Cortex of kidney (tissue), 1 donor: ENCODE results near the gene TELO2.
"Not testable (repeated sequence)": the region's sequence is repeated elsewhere in the genome, so short reads cannot be mapped to it uniquely, and the experiment has no call there.

Experiments
- DNase-seq: peaks from one replicate; lab custom pipeline; 2025; lab: John Stamatoyannopoulos, UW

The TELO2 gene

GRCh38 chr16:1475552-1476114 is 17.5 kb upstream of the TELO2 start:
- no peak for DNase-seq

DNA sequence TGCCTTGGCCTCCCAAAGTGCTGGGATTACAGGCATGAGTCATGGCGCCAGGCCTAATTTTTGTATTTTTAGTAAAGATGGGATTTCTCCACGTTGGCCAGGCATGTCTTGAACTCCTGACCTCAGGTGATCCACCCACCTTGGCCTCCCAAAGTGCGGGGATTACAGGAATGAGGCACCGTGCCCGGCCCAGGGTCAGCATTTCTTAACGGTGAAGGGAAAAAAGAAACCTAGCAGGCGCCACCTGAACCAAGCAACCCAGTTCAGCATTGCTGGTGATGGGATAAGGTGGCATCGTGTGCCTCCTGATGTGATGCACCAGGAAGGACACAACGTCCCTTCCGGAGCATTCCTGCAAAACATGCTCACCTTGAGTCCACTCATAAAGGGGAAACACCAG is 16.1 kb upstream of the TELO2 start:
- DNase-seq = no peak

DNA sequence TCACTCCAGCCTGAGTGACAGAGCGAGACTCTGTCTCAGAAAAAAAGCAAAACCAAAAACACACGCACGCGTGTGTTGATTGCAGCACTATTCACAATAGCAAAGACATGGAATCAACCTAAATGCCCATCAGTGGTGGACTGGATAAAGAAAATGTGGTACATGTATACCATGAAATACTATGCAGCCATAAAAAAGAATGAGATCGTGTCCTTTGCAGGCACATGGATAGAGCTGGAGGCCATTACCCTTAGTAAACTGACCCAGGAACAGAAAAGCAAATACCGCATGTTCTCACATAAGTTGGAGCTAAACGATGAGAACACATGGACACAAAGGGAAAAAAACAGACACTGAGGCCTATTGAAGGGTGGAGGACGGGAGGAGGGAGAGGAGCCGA is 14.2 kb upstream of the TELO2 start:
- DNase-seq = not testable (repeated sequence)

DNA sequence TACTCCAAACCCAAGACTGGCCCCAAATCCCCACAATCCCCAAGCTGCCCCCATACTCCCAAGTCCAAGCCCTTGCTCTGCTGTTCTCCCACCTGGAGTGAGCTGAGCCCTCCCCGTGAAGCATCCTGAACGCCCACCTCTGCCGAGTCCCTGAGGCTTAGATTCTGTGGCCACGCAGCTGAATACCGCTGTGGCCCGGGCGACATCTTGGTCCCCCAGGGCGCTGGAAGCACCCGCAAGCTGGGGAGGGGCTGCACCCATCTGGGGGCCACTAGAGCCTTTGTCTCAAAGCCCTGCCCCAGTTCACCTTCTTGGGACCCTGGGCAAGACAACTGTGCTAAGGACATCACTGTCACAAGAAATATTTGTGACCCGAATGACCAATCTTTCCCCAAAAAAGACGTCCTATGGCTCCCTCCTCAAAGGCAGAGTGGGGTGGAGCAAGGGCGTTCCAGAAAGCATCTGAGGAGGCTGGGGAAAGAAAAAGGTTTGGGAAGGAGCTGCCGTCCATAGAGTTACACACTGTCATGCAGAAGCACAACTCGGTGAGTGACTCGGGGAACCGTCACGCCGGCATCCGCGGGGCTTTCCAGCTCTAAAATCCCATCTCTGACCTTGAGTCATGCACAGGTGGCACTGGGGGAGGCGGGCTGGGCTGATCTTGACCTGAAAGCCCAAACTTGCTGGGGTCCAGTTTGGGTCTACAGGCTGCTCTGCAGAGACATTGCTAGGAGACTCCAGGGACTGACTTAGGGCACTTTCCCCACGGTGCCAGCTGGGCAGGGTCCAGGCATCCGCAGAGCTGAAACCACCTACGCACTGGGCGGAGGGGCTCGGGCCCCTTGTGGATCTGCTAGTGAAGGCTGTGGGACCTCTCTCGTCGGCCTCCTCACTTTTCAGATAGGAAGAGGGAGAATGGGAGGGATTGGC is 11.0 kb upstream of the TELO2 start:
- DNase-seq = no peak

GRCh38 chr16:1485847-1486496 is 7.2 kb upstream of the TELO2 start:
- DNase-seq = no peak

- no peak for DNase-seq
These were observed 6.4 kb upstream of the TELO2 start for GRCh38 chr16:1486551-1487390.

- no peak for DNase-seq
These were observed 5.6 kb upstream of the TELO2 start for GRCh38 chr16:1487395-1488053.

GRCh38 chr16:1488054-1488601 is 5.0 kb upstream of the TELO2 start:
- no peak for DNase-seq

GRCh38 chr16:1488619-1489018 is 4.5 kb upstream of the TELO2 start, which contains the start of gene PTX4:
TSS of gene PTX4 (minus strand) at chr16:1488944. CDS start at chr16:1488909, 35 bp downstream.
- no peak for DNase-seq

GRCh38 chr16:1489077-1489476 is 4.1 kb upstream of the TELO2 start:
- no peak for DNase-seq

GRCh38 chr16:1491327-1491726 is 1.8 kb upstream of the TELO2 start:
- no peak for DNase-seq

GRCh38 chr16:1492082-1492922 is 858 bp upstream of the TELO2 start:
- DNase-seq = no peak

DNA sequence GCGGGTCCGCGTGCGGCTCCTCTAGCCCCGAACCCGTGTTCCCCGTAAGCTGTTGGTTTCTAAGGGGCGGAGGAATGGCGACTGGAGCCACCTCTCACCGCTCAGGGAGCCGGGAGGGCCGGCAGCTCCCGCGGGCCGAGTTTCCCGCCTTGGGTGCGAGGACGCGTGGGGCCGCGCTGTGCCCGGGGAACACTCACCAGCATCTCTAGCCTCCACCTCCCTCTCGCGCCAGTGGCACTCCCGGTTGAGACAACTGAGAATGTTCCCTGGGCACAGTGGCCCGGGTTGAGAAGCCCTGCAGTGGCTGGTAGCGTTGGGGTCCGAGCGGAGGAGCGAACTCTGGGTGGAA is 560 bp downstream of the TELO2 start:
- DNase-seq = no peak

DNA sequence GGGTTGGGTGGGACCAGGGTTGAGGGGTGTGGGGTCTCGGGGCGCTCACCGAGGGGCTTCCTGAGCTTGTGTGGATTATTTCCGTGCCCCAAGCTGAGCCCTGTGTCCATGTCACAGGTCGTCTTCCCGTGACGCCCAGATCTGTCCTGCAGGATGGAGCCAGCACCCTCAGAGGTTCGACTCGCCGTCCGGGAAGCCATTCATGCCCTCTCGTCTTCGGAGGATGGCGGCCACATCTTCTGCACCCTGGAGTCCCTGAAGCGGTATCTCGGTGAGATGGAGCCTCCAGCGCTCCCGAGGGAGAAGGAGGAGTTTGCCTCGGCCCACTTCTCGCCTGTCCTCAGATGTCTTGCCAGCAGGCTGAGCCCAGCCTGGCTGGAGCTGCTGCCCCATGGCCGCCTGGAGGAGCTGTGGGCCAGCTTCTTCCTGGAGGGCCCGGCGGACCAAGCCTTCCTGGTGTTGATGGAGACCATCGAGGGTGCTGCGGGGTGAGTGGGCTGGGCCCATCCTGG is 1.0 kb downstream of the TELO2 start:
- DNase-seq = no peak

GRCh38 chr16:1494711-1495110 is 1.6 kb downstream of the TELO2 start:
- DNase-seq = no peak

DNA sequence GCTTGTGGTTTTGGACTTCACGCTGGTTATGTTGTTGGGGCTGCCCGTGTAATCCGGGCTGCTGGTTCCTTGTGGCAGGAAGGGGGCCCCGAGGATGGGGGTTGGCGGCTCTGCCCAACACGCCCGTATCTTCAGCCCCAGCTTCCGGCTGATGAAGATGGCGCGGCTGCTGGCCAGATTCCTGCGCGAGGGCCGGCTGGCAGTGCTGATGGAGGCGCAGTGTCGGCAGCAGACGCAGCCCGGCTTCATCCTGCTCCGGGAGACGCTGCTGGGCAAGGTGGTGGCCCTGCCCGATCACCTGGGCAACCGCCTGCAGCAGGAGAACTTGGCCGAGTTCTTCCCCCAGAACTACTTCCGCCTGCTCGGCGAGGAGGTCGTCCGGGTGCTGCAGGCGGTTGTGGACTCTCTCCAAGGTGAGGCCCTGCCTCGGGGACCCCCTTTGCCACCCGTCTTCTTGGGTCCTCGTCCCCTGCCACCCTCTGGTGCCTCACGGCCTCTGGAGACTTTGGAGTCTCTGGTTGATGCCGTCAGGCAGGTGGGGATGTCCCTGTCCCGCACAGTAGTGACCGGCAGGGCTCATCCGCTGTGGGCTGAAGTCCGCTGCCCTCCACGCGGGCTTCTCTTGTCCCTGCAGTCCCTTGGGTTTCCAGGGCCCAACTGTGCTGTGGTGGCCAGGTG is 2.2 kb downstream of the TELO2 start:
- no peak for DNase-seq

DNA sequence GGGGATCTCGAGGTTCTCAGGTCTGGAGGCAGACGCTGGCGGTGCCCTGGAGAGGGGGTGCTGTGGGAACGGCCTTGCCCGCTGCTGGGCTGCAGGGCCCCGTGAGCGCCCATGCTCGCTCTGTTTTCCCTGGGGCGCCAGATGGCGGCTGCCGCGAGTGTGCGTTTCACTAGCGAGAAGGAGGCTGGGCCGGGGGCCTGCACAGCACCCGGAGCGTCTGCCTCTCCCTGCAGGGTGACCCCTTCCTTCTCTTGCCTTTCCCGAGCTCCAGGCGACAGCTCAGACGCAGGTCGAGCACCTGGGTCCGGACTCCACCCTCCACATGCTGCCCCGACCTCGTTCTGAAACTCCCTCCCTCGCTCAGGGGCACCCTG is 2.7 kb downstream of the TELO2 start:
- no peak for DNase-seq

GRCh38 chr16:1496464-1496863 is 3.3 kb downstream of the TELO2 start:
- no peak for DNase-seq

DNA sequence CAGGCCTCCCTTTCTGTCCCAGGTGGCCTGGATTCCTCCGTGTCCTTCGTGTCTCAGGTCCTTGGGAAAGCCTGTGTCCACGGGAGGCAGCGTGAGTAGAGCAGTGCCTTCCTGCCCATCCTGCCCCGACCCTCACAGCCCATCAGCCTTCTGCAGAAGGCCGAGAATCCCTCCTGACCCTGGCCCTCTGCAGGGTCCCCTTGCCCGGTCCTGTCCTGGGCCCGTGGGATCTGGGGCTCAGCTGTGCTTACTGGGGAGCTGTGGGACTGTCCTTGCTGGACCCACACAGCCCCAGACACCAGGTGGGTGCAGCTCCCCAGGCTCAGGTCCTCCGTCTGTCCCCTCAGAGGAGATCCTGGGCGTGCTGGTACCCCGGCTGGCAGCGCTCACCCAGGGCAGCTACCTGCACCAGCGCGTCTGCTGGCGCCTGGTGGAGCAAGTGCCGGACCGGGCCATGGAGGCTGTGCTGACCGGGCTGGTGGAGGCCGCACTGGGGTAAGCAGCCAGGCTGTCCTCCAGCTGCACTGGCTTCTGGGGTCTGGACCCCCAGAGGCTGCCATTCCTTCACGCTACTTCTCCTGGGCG is 3.9 kb downstream of the TELO2 start:
- DNase-seq = no peak
